ENCODE measurements around the gene KIF5B. TPM values are rescaled to one million over a fixed set of nuclear protein-coding genes. Genes with fewer than 3 reads are reported as not detected.
"Not testable (repeated sequence)": the region's sequence is repeated elsewhere in the genome, so short reads cannot be mapped to it uniquely, and the experiment has no call there.

KIF5B gene
- total RNA-seq = 100 to 1,000 TPM in 3 of 4 donors, 10 to 100 TPM in 1; 79.8 to 145 (median 119) TPM

DNA sequence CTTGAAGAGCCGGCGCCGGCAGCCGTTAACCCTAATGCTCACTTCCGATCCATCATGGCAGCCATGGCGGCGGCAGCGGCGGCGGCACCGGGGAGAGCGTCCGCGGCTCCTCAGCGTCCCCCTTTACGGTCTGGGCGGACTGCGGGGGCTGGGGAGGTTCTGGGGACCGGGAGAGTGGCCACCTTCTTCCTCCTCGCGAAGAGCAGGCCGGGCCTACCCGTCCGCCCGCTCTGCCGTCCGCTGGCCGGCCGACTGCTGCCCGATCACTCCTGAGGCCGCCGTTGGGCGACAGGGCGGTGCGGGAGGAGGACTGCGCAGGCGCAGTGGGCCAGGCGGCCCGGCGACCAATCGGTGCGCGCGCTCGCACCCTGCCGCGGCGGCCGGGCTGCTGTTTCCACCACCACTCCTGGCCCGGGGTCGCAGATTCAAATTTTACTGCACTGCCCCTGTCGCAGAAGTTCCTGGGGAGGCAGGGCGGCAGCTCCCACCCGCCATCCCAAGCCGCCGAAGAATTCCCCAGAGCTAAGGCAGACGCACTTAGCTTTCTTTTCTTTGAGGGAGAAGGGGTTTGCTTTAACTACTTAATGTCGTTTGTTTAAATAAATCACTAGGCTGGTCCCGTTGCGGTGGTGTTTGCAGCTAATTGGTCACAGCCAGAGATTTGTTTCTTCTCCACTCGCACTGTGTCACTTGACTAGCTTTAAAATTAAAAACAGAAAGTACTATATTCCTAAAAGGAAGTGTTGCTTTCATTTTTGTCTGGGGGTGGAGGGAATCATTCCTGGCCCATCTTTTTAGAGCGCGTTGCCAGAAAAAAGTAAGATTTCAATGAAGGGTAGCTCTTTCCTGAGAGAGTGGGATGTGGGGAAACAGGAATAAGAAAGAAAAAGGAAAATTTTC lies at the start of gene KIF5B:
TSS of gene KIF5B (minus strand) at position 290 of the 900 bp plus-strand sequence. CDS start 452 bp downstream, outside the sequence.
- TF ChIP-seq, protein P1, sequence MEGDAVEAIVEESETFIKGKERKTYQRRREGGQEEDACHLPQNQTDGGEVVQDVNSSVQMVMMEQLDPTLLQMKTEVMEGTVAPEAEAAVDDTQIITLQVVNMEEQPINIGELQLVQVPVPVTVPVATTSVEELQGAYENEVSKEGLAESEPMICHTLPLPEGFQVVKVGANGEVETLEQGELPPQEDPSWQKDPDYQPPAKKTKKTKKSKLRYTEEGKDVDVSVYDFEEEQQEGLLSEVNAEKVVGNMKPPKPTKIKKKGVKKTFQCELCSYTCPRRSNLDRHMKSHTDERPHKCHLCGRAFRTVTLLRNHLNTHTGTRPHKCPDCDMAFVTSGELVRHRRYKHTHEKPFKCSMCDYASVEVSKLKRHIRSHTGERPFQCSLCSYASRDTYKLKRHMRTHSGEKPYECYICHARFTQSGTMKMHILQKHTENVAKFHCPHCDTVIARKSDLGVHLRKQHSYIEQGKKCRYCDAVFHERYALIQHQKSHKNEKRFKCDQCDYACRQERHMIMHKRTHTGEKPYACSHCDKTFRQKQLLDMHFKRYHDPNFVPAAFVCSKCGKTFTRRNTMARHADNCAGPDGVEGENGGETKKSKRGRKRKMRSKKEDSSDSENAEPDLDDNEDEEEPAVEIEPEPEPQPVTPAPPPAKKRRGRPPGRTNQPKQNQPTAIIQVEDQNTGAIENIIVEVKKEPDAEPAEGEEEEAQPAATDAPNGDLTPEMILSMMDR (IDR thresholded peaks at IDR 0.05) = no peak
- peak; percentile 66 for DNase-seq (ENCODE audit: low spot score)
- ATAC-seq (ENCODE audit: low FRiP score) = peak; percentile 92

DNA sequence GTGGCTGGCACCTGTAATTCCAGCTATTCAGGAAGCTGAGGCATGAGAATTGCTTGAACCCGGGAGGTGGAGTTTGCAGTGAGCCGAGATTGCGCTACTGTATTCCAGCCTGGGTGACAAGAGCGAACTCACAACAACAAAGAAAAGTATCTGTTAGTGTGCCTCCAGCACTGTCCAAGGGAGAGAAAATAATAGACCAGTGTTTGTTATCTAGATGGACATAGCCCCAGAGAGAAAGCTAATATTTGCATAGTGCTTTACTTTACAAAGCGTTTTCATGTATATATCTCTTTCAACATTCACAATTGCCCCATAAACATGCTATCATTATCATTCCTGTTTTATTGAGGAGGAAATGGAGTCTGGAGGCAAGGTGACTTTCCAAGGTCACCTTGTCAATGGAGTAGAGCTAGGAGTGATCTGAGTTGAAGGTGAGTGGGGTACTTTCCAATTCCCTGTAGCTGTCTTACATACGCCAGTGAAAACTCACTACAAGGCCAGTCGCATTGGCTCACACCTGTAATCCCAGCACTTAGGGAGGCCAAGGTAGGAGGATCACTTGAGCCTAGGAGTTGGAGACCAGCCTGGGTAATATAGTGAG lies 49.7 kb upstream of the KIF5B start:
- TF ChIP-seq, protein P1 (IDR thresholded peaks at IDR 0.05) = no peak
- ATAC-seq (ENCODE audit: low FRiP score) (no peak), DNase-seq (ENCODE audit: low spot score) (no peak)

- DNase-seq (ENCODE audit: low spot score) (no peak), ATAC-seq (ENCODE audit: low FRiP score) (no peak)
- TF ChIP-seq, protein P1 (IDR thresholded peaks at IDR 0.05) = no peak
These were observed 48.6 kb upstream of the KIF5B start for GRCh38 chr10:32104622-32105509.

GRCh38 chr10:32104181-32104580 lies 48.0 kb upstream of the KIF5B start:
- no peak for DNase-seq (ENCODE audit: low spot score)
- ATAC-seq (ENCODE audit: low FRiP score) = no peak
- TF ChIP-seq, protein P1 (IDR thresholded peaks at IDR 0.05) = no peak

DNA sequence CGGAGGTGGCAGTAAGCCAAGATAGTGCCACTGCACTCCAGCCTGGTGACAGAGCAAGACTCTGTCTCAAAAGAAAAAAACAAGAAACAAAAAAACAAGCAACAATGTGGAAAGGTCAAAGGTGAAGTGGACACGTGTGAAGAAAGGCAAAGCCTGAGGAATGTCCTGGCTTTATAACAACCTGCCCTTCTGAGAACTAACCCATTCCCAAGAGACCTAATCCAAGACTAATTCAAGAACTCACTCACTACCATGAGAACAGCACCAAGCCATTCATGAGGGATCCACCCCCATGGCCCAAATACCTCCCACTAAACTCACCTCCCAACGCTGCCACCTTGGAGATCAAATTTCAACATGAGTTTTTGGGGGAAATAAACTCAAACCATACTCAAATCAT lies 47.5 kb upstream of the KIF5B start:
- no peak for ATAC-seq (ENCODE audit: low FRiP score)
- TF ChIP-seq, protein P1 (IDR thresholded peaks at IDR 0.05) = no peak

GRCh38 chr10:32098566-32099259 lies 42.5 kb upstream of the KIF5B start:
- not testable (repeated sequence) for DNase-seq (ENCODE audit: low spot score); ATAC-seq (ENCODE audit: low FRiP score)

More for the DNA sequence above, 47.5 kb upstream of the KIF5B start:
- no peak for DNase-seq (ENCODE audit: low spot score)

All from omental fat pad (tissue), 4 donors.